HepG2 (cell line): Measurements from ENCODE around the gene CCND2. TPM values are rescaled to one million over a fixed set of nuclear protein-coding genes. Genes with fewer than 3 reads are reported as not detected.

ENCODE experiments used
- AGO2 ChIP-seq: fragments of 200-400 bp; formaldehyde crosslinking; optimal IDR thresholded peaks from 2 replicates; pipeline ENCODE3; 2017; ENCODE audit warnings: mild to moderate bottlenecking, low read depth, low read length, moderate library complexity
- AKAP8 ChIP-seq: sonication (generic); formaldehyde crosslinking; IDR thresholded peaks from 2 replicates; pipeline ENCODE4 v1.5.1; 2020; ENCODE audit warnings: mild to moderate bottlenecking, missing genetic modification reagents
- DZIP1 ChIP-seq: sonication (generic); formaldehyde crosslinking; IDR thresholded peaks from 2 replicates; pipeline ENCODE4 v1.5.0; 2020; ENCODE audit warnings: mild to moderate bottlenecking, missing genetic modification reagents
- FOXA3 ChIP-seq: IDR thresholded peaks from 2 replicates; pipeline ENCODE4 v1.6.1; 2016; ENCODE audit warnings: missing genetic modification reagents, missing compliant biosample characterization
- KAT2B ChIP-seq: fragments of 150-350 bp; IDR thresholded peaks from 2 replicates; pipeline ENCODE4 v1.6.1; 2014; ENCODE audit warnings: low read depth, low read length, borderline replicate concordance
- NFATC3 ChIP-seq: sonication (generic); formaldehyde crosslinking; IDR thresholded peaks from 2 replicates; pipeline ENCODE4 v1.5.1; 2020; ENCODE audit warnings: mild to moderate bottlenecking, missing genetic modification reagents
- POGK ChIP-seq: sonication (generic); formaldehyde crosslinking; conservative IDR thresholded peaks from 2 replicates; pipeline ENCODE4 v1.8.0; 2022; ENCODE audit warnings: mild to moderate bottlenecking, moderate library complexity, missing genetic modification reagents
- POLR2AphosphoS2 ChIP-seq: IDR thresholded peaks from 2 replicates; pipeline ENCODE4 v1.6.1; 2011; ENCODE audit warnings: low read depth, low read length, improper control_type of control experiment
- PRPF4 ChIP-seq: fragments of 200-400 bp; formaldehyde crosslinking; IDR thresholded peaks from 2 replicates; pipeline ENCODE4 v1.6.1; 2016; ENCODE audit warnings: low read length, low read depth; ENCODE audit not compliant: poor library complexity, severe bottlenecking
- RFX1 ChIP-seq: fragments of 450-650 bp; IDR thresholded peaks from 2 replicates; pipeline ENCODE4 v1.6.1; 2017
- SUZ12 ChIP-seq: fragments of 150-350 bp; IDR thresholded peaks from 2 replicates; pipeline ENCODE4 v1.6.1; 2014; ENCODE audit warnings: low read depth, low read length
- TCF7L2 ChIP-seq: IDR thresholded peaks from 2 replicates; pipeline ENCODE4 v1.6.1; 2011; ENCODE audit warnings: mild to moderate bottlenecking, low read depth, low read length, moderate library complexity
- TIGD3 ChIP-seq: sonication (generic); formaldehyde crosslinking; IDR thresholded peaks from 2 replicates; pipeline ENCODE4 v1.5.1; 2020; ENCODE audit warnings: mild to moderate bottlenecking, missing genetic modification reagents, borderline replicate concordance
- ZNF136 ChIP-seq: sonication (generic); formaldehyde crosslinking; IDR thresholded peaks from 2 replicates; pipeline ENCODE4 v1.8.1; 2022; ENCODE audit warnings: low read depth, mild to moderate bottlenecking, moderate library complexity, missing genetic modification reagents
- ZNF280D ChIP-seq: sonication (generic); formaldehyde crosslinking; IDR thresholded peaks from 2 replicates; pipeline ENCODE4 v1.5.1; 2020; ENCODE audit warnings: mild to moderate bottlenecking, missing genetic modification reagents
- ZNF335 ChIP-seq: sonication (generic); formaldehyde crosslinking; IDR thresholded peaks from 2 replicates; pipeline ENCODE4 v1.4.0; 2020; ENCODE audit warnings: missing genetic modification reagents
- ZNF337 ChIP-seq: sonication (generic); formaldehyde crosslinking; IDR thresholded peaks from 2 replicates; pipeline ENCODE4 v1.5.1; 2020; ENCODE audit warnings: missing genetic modification reagents, low read depth, mild to moderate bottlenecking, borderline replicate concordance
- ZNF577 ChIP-seq: sonication (generic); formaldehyde crosslinking; IDR thresholded peaks from 2 replicates; pipeline ENCODE4 v1.4.0; 2020; ENCODE audit warnings: mild to moderate bottlenecking, low read depth, missing genetic modification reagents, borderline replicate concordance
- ZNF740 ChIP-seq: sonication (generic); formaldehyde crosslinking; IDR thresholded peaks from 2 replicates; pipeline ENCODE4 v1.4.0; 2020; ENCODE audit warnings: missing genetic modification reagents
- ZNF782 ChIP-seq: sonication (generic); formaldehyde crosslinking; IDR thresholded peaks from 2 replicates; pipeline ENCODE4 v1.4.0; 2020; ENCODE audit warnings: missing genetic modification reagents, mild to moderate bottlenecking, borderline replicate concordance
- polyA plus RNA-seq, 8 experiments: library from polyadenylated mRNA; depleted of rRNA in 3 of 8; stranded (reverse) in 7 of 8; unstranded in 1 of 8; fragments of >200 nt; fragmentation: Illumina TruSeq in 4 of 8; extraction: Trizol in 4 of 8; gene quantifications; 2 replicates each; pipeline versions ENCODE4 v1.2.1 to v1.2.3, GENCODE V29; 2011 to 2016; ENCODE audit warnings: low read depth in 4 of 8, missing spikeins in 1 of 8, mixed read lengths in 1 of 8; ENCODE audit not compliant: insufficient read depth in 1 of 8
- total RNA-seq, 5 experiments: library from RNA; depleted of rRNA; stranded (reverse); fragments of >200 nt; fragmentation: Illumina TruSeq; extraction: Trizol; gene quantifications; 2 replicates each; pipeline ENCODE4 v1.2.3, GENCODE V29; 2016; ENCODE audit warnings: low read depth in 1 of 5

Gene CCND2
- total and polyA plus RNA-seq, 2 of the 13 experiments (the other 11 are each of a cell fraction or from before 2014, with no cell fraction given): 0.61 to 1.4 TPM

- no peak for TF ChIP-seq DZIP1
- TF ChIP-seq TCF7L2: no peak
- TF ChIP-seq ZNF136 (CRISPR knock-in tag): no peak
- TF ChIP-seq NFATC3 (CRISPR knock-in tag): no peak
- TF ChIP-seq ZNF577 (CRISPR knock-in tag): no peak
- no peak for TF ChIP-seq AGO2
- no peak for TF ChIP-seq TIGD3 (CRISPR knock-in tag)
- no peak for TF ChIP-seq ZNF337
- TF ChIP-seq KAT2B: no peak
- TF ChIP-seq ZNF782 (CRISPR knock-in tag): no peak
- TF ChIP-seq PRPF4: no peak
- no peak for TF ChIP-seq POLR2AphosphoS2
- TF ChIP-seq SUZ12: 0 out of 2 replicates have a peak, but pooled peaks have one; percentile 13
- TF ChIP-seq ZNF740 (CRISPR knock-in tag): peak; percentile 83; the same call in 1 of the 2 replicates
- TF ChIP-seq ZNF280D (CRISPR knock-in tag): no peak
- TF ChIP-seq ZNF335 (CRISPR knock-in tag): no peak
- TF ChIP-seq POGK (CRISPR knock-in tag): no peak
- TF ChIP-seq FOXA3 (CRISPR knock-in tag): no peak
- TF ChIP-seq RFX1: no peak
- TF ChIP-seq AKAP8 (CRISPR knock-in tag): no peak
These were observed 3.1 kb downstream of the CCND2 start (continued) for GRCh38 chr12:4276524-4277204.
